ENCODE data around the gene PKN1.
"Not testable (repeated sequence)": the region's sequence is repeated elsewhere in the genome, so short reads cannot be mapped to it uniquely, and the experiment has no call there.

Gene PKN1

GRCh38 chr19:14450168-14450874 is 17.2 kb downstream of the PKN1 start:
- no peak overlapping the region for H3K23ac ChIP-seq (ENCODE audit: low read length)
- H3K4me1 ChIP-seq (ENCODE audit: control insufficient read depth in 1 of 2, insufficient read depth in 2 of 2, low read length in 2 of 2) = no peaks in the 10 kb centered on the region
- H4K8ac ChIP-seq (ENCODE audit: low read depth, low read length) = no peak overlapping the region
- WGBS (ENCODE audit: extremely low coverage, insufficient coverage, insufficient read length) = no CpG with 5 or more reads among the region's 30 CpGs
- no peak overlapping the region for H3K4me2 ChIP-seq (ENCODE audit: low read length)
- H4K91ac ChIP-seq (ENCODE audit: low read depth, low read length) = no peak overlapping the region
- H2BK12ac ChIP-seq (ENCODE audit: low read length) = no peak overlapping the region
- DNase-seq = peak in 1 of 2 donors; percentile 44
- H3K27ac ChIP-seq (ENCODE audit: low read depth, low read length) = no peak overlapping the region
- H2AFZ ChIP-seq (ENCODE audit: insufficient read depth, low read length, poor library complexity) = no peak overlapping the region
- no peaks in the 10 kb centered on the region for H3K79me2 ChIP-seq (ENCODE audit: control insufficient read depth, insufficient read depth, low read length, poor library complexity)
- no peak overlapping the region for H4K12ac ChIP-seq (ENCODE audit: low read depth, low read length)
- H3K4ac ChIP-seq (ENCODE audit: low read depth, low read length) = no peak overlapping the region
- no peak overlapping the region for H2BK120ac ChIP-seq (ENCODE audit: insufficient read depth, low read length, poor library complexity)
- H2AK5ac ChIP-seq (ENCODE audit: low read length) = no peak overlapping the region
- H3K18ac ChIP-seq (ENCODE audit: low read length) = no peak overlapping the region
- H3K27me3 ChIP-seq (ENCODE audit: insufficient read depth, low read length) = no peaks in the 10 kb centered on the region
- H3K14ac ChIP-seq (ENCODE audit: low read length) = no peak overlapping the region
- H3K4me3 ChIP-seq (ENCODE audit: low read depth, low read length) = no peak overlapping the region
- peaks cover 14 to 20% of the 10 kb centered on the region in 2 experiments for H3K36me3 ChIP-seq (ENCODE audit: control insufficient read depth in 1 of 2, insufficient read depth in 2 of 2, low read length in 2 of 2)
- no peaks in the 10 kb centered on the region for H3K79me1 ChIP-seq (ENCODE audit: low read length)
- no peak overlapping the region for H2BK5ac ChIP-seq (ENCODE audit: low read depth, low read length, poor library complexity)
- H3K9me3 ChIP-seq (ENCODE audit: insufficient read depth, low read depth, low read length) = peaks cover 6% of the 10 kb centered on the region
- no peak overlapping the region for H3K9ac ChIP-seq (ENCODE audit: low read length)

DNA sequence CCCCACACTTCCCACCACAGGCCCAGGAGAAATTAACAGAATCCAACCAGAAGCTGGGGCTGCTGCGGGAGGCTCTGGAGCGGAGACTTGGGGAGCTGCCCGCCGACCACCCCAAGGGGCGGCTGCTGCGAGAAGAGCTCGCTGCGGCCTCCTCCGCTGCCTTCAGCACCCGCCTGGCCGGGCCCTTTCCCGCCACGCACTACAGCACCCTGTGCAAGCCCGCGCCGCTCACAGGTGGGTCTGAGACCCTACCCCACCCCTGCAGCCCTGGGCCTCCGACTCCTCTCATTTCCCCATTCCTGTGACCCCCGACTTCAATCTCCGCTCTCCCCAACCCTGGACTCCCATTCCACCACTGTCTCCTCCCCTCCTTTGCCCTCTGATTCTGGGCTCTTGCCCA is 17.8 kb downstream of the PKN1 start:
- no peaks in the 10 kb centered on the region for H3K27me3 ChIP-seq (ENCODE audit: insufficient read depth, low read length)
- no peak overlapping the region for H4K8ac ChIP-seq (ENCODE audit: low read depth, low read length)
- H3K9me3 ChIP-seq (ENCODE audit: insufficient read depth, low read depth, low read length) = peaks cover 6% of the 10 kb centered on the region
- DNase-seq = no peak
- H4K12ac ChIP-seq (ENCODE audit: low read depth, low read length) = no peak overlapping the region
- no peak overlapping the region for H2BK5ac ChIP-seq (ENCODE audit: low read depth, low read length, poor library complexity)
- H2BK120ac ChIP-seq (ENCODE audit: insufficient read depth, low read length, poor library complexity) = no peak overlapping the region
- no CpG with 5 or more reads among the region's 19 CpGs for WGBS (ENCODE audit: extremely low coverage, insufficient coverage, insufficient read length)
- no peaks in the 10 kb centered on the region for H3K79me1 ChIP-seq (ENCODE audit: low read length)
- H3K79me2 ChIP-seq (ENCODE audit: control insufficient read depth, insufficient read depth, low read length, poor library complexity) = no peaks in the 10 kb centered on the region
- no peaks in the 10 kb centered on the region for H3K4me1 ChIP-seq (ENCODE audit: control insufficient read depth in 1 of 2, insufficient read depth in 2 of 2, low read length in 2 of 2)
- H2AK5ac ChIP-seq (ENCODE audit: low read length) = no peak overlapping the region
- H3K27ac ChIP-seq (ENCODE audit: low read depth, low read length) = no peak overlapping the region
- no peak overlapping the region for H3K23ac ChIP-seq (ENCODE audit: low read length)
- no peak overlapping the region for H3K9ac ChIP-seq (ENCODE audit: low read length)
- H2AFZ ChIP-seq (ENCODE audit: insufficient read depth, low read length, poor library complexity) = no peak overlapping the region
- no peak overlapping the region for H3K18ac ChIP-seq (ENCODE audit: low read length)
- no peak overlapping the region for H3K14ac ChIP-seq (ENCODE audit: low read length)
- no peak overlapping the region for H3K4me2 ChIP-seq (ENCODE audit: low read length)
- H2BK12ac ChIP-seq (ENCODE audit: low read length) = no peak overlapping the region
- H3K4me3 ChIP-seq (ENCODE audit: low read depth, low read length) = no peak overlapping the region
- H3K4ac ChIP-seq (ENCODE audit: low read depth, low read length) = no peak overlapping the region
- peaks cover 14 to 20% of the 10 kb centered on the region in 2 experiments for H3K36me3 ChIP-seq (ENCODE audit: control insufficient read depth in 1 of 2, insufficient read depth in 2 of 2, low read length in 2 of 2)
- H4K91ac ChIP-seq (ENCODE audit: low read depth, low read length) = no peak overlapping the region

- H3K79me1 ChIP-seq (ENCODE audit: low read length) = not testable (repeated sequence)
Observed at GRCh38 chr19:14452303-14452702, 19.2 kb downstream of the PKN1 start.

DNA sequence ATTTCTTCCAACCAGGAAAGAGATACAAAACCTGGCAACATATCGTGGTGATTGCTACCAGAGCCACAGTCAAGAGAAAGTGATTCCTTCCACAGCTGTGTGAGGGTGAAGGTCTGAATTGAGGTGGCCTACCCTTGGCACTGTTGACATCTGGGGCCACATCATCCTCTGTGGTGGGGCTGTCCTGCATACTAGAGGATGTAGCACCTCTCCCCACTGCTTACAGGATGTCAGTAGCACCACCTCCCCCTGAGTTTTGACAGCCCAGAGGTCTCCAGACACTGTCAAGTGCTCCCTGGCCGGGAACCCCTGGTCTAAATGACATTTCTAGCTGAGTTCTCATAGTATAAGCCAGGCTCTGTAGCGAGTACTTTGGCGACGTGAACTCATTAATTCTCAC is 26.6 kb downstream of the PKN1 start:
- Histone ChIP-seq H3K18ac (ENCODE audit: low read length) (no peak overlapping the region), H3K9ac (ENCODE audit: low read length) (no peak overlapping the region), H2BK5ac (ENCODE audit: low read depth, low read length, poor library complexity) (no peak overlapping the region), H3K4me2 (ENCODE audit: low read length) (no peak overlapping the region), H4K12ac (ENCODE audit: low read depth, low read length) (no peak overlapping the region), H4K91ac (ENCODE audit: low read depth, low read length) (no peak overlapping the region), H4K8ac (ENCODE audit: low read depth, low read length) (no peak overlapping the region), H3K27me3 (ENCODE audit: insufficient read depth, low read length) (no peaks in the 10 kb centered on the region), H3K9me3 (ENCODE audit: insufficient read depth, low read depth, low read length) (no peaks in the 10 kb centered on the region), H3K14ac (ENCODE audit: low read length) (no peak overlapping the region), H3K79me2 (ENCODE audit: control insufficient read depth, insufficient read depth, low read length, poor library complexity) (no peaks in the 10 kb centered on the region), H3K23ac (ENCODE audit: low read length) (no peak overlapping the region), H3K27ac (ENCODE audit: low read depth, low read length) (no peak overlapping the region), H3K36me3 (ENCODE audit: control insufficient read depth in 1 of 2, insufficient read depth in 2 of 2, low read length in 2 of 2) (no peaks in the 10 kb centered on the region), H3K4me1 (ENCODE audit: control insufficient read depth in 1 of 2, insufficient read depth in 2 of 2, low read length in 2 of 2) (peaks cover 0 to under 1% of the 10 kb centered on the region in 2 experiments), H3K4me3 (ENCODE audit: low read depth, low read length) (no peak overlapping the region), H2AFZ (ENCODE audit: insufficient read depth, low read length, poor library complexity) (no peak overlapping the region), H3K79me1 (ENCODE audit: low read length) (no peaks in the 10 kb centered on the region), H2BK120ac (ENCODE audit: insufficient read depth, low read length, poor library complexity) (no peak overlapping the region), H2AK5ac (ENCODE audit: low read length) (no peak overlapping the region), H2BK12ac (ENCODE audit: low read length) (no peak overlapping the region), H3K4ac (ENCODE audit: low read depth, low read length) (no peak overlapping the region)
- no CpG with 5 or more reads among the region's 5 CpGs for WGBS (ENCODE audit: extremely low coverage, insufficient coverage, insufficient read length)
- no peak for DNase-seq

More at GRCh38 chr19:14452303-14452702, 19.2 kb downstream of the PKN1 start:
- not testable (repeated sequence) for H3K27me3 ChIP-seq (ENCODE audit: insufficient read depth, low read length); H3K4me1 ChIP-seq (ENCODE audit: control insufficient read depth in 1 of 2, insufficient read depth in 2 of 2, low read length in 2 of 2); H3K14ac ChIP-seq (ENCODE audit: low read length); H4K8ac ChIP-seq (ENCODE audit: low read depth, low read length); H3K18ac ChIP-seq (ENCODE audit: low read length); H2BK120ac ChIP-seq (ENCODE audit: insufficient read depth, low read length, poor library complexity); H2AFZ ChIP-seq (ENCODE audit: insufficient read depth, low read length, poor library complexity); H4K12ac ChIP-seq (ENCODE audit: low read depth, low read length); H3K23ac ChIP-seq (ENCODE audit: low read length); H3K79me2 ChIP-seq (ENCODE audit: control insufficient read depth, insufficient read depth, low read length, poor library complexity); H3K4me3 ChIP-seq (ENCODE audit: low read depth, low read length); H3K4me2 ChIP-seq (ENCODE audit: low read length); H3K27ac ChIP-seq (ENCODE audit: low read depth, low read length); H2BK5ac ChIP-seq (ENCODE audit: low read depth, low read length, poor library complexity); H3K9me3 ChIP-seq (ENCODE audit: insufficient read depth, low read depth, low read length); H2BK12ac ChIP-seq (ENCODE audit: low read length); H3K4ac ChIP-seq (ENCODE audit: low read depth, low read length); H3K9ac ChIP-seq (ENCODE audit: low read length); DNase-seq; H4K91ac ChIP-seq (ENCODE audit: low read depth, low read length); H2AK5ac ChIP-seq (ENCODE audit: low read length)
- no CpG with 5 or more reads among the region's 3 CpGs for WGBS (ENCODE audit: extremely low coverage, insufficient coverage, insufficient read length)
- peaks cover 9 to 12% of the 10 kb centered on the region in 2 experiments for H3K36me3 ChIP-seq (ENCODE audit: control insufficient read depth in 1 of 2, insufficient read depth in 2 of 2, low read length in 2 of 2)

All from trophoblast cell (in vitro differentiated cells and primary cell).